IMR-90 (cell line): ENCODE results near the gene PLXDC2. TPM values are rescaled to one million over a fixed set of nuclear protein-coding genes. Genes with fewer than 3 reads are reported as not detected.
A peak's percentile ranks its signal among the peaks of the same experiment; 100 is the strongest.

Source experiments
- ATAC-seq: fragments of 200-7000 bp; cut with Tn5 transposase; 2 replicates; pipeline ENCODE4 v1.9.1; 2020; ENCODE audit warnings: low read depth, mild to moderate bottlenecking, moderate library complexity
- BruUV-seq: library from RNA; stranded (reverse); fragments of 400-500 nt; replicated peaks from 2 replicates; lab custom pipeline; 2021; lab: Mats Ljungman, UMichigan
- CTCF ChIA-PET: fragments of 300-600 bp; formaldehyde crosslinking; extraction: SDS; loops from one replicate; lab custom pipeline; 2021; ENCODE audit warnings: antibody characterized with exemption; lab: Yijun Ruan, JAX
- POLR2A ChIA-PET: fragments of 300-600 bp; sonication (Branson Sonifier 250); formaldehyde crosslinking; loops from one replicate; lab custom pipeline; 2022; ENCODE audit warnings: antibody characterized with exemption; ENCODE audit not compliant: unreplicated experiment; lab: Charles Lee
- DNase-seq: peaks from one replicate; pipeline ENCODE4 v3.0.0; 2013
- H2AFZ ChIP-seq: replicated peaks from 2 replicates; pipeline ENCODE3; 2013; ENCODE audit warnings: low read length, mild to moderate bottlenecking; ENCODE audit not compliant: poor library complexity
- H2AK5ac ChIP-seq: 2 replicates; pipeline ENCODE4 v1.6.1; 2013; ENCODE audit warnings: low read depth, low read length, inconsistent platforms
- H2AK9ac ChIP-seq: replicated peaks from 2 replicates; pipeline ENCODE3; 2013; ENCODE audit warnings: mild to moderate bottlenecking, low read depth, low read length, moderate library complexity; ENCODE audit not compliant: poor library complexity
- H2BK120ac ChIP-seq: 2 replicates; pipeline ENCODE4 v1.6.1; 2013; ENCODE audit warnings: low read depth, low read length, inconsistent platforms
- H2BK15ac ChIP-seq: 3 replicates; pipeline ENCODE4 v1.6.1; 2013; ENCODE audit warnings: low read depth, low read length, inconsistent platforms
- H2BK20ac ChIP-seq: 2 replicates; pipeline ENCODE4 v1.6.1; 2013; ENCODE audit warnings: low read depth, mild to moderate bottlenecking, inconsistent platforms, low read length, moderate library complexity
- H2BK5ac ChIP-seq: 2 replicates; pipeline ENCODE4 v1.6.1; 2013; ENCODE audit warnings: mild to moderate bottlenecking, low read depth, low read length, inconsistent platforms; ENCODE audit not compliant: poor library complexity, severe bottlenecking
- H3K14ac ChIP-seq: replicated peaks from 2 replicates; pipeline ENCODE4 v1.6.1; 2013; ENCODE audit warnings: low read depth, low read length, inconsistent platforms
- H3K18ac ChIP-seq: 2 replicates; pipeline ENCODE4 v1.6.1; 2013; ENCODE audit warnings: low read depth, low read length, control low read depth
- H3K23ac ChIP-seq: 2 replicates; pipeline ENCODE4 v1.6.1; 2013; ENCODE audit warnings: low read depth, low read length, inconsistent platforms
- H3K27ac ChIP-seq: 2 replicates; pipeline ENCODE4 v1.5.1; 2013; ENCODE audit warnings: mild to moderate bottlenecking, control low read depth, low read length; ENCODE audit not compliant: insufficient read depth
- H3K27me3 ChIP-seq: 2 replicates; pipeline ENCODE4 v1.6.1; 2013; ENCODE audit warnings: low read length; ENCODE audit not compliant: control insufficient read depth, insufficient read depth
- H3K36me3 ChIP-seq: 2 replicates; pipeline ENCODE4 v1.6.1; 2013; ENCODE audit warnings: low read length, mixed read lengths; ENCODE audit not compliant: control insufficient read depth, insufficient read depth
- H3K4ac ChIP-seq: 2 replicates; pipeline ENCODE4 v1.6.1; 2013; ENCODE audit warnings: low read depth, low read length, inconsistent platforms
- H3K4me1 ChIP-seq: 2 replicates; pipeline ENCODE4 v1.6.1; 2013; ENCODE audit warnings: low read length, mixed read lengths; ENCODE audit not compliant: control insufficient read depth, insufficient read depth
- H3K4me2 ChIP-seq: 2 replicates; pipeline ENCODE4 v1.6.1; 2013; ENCODE audit warnings: low read depth, mild to moderate bottlenecking, control low read depth, low read length, moderate library complexity
- H3K4me3 ChIP-seq: 2 replicates; pipeline ENCODE4 v1.5.1; 2013; ENCODE audit warnings: low read depth, mild to moderate bottlenecking, control low read depth, low read length, moderate library complexity; ENCODE audit not compliant: insufficient read depth
- H3K56ac ChIP-seq: 2 replicates; pipeline ENCODE4 v1.6.1; 2013; ENCODE audit warnings: low read length, inconsistent platforms; ENCODE audit not compliant: insufficient read depth; ENCODE audit errors: extremely low read depth
- H3K79me1 ChIP-seq, 2 experiments: 2 replicates each; pipeline ENCODE4 v1.6.1; 2013; ENCODE audit warnings: low read length in 2 of 2, inconsistent platforms in 1 of 2, low read depth in 1 of 2
- H3K9ac ChIP-seq: 2 replicates; pipeline ENCODE4 v1.6.1; 2013; ENCODE audit warnings: low read depth, low read length, control low read depth
- H3K9me1 ChIP-seq: 2 replicates; pipeline ENCODE4 v1.6.1; 2013; ENCODE audit warnings: low read length, inconsistent platforms; ENCODE audit not compliant: insufficient read depth
- H3K9me3 ChIP-seq: 2 replicates; pipeline ENCODE4 v1.6.1; 2013; ENCODE audit warnings: low read length; ENCODE audit not compliant: control insufficient read depth, insufficient read depth
- H4K20me1 ChIP-seq: 2 replicates; pipeline ENCODE4 v1.6.1; 2013; ENCODE audit warnings: low read length, inconsistent platforms; ENCODE audit not compliant: insufficient read depth
- H4K5ac ChIP-seq: 2 replicates; pipeline ENCODE4 v1.6.1; 2013; ENCODE audit warnings: mild to moderate bottlenecking, low read depth, low read length, control low read depth
- H4K8ac ChIP-seq, 2 experiments: 2 replicates each; pipeline ENCODE4 v1.6.1; 2013; ENCODE audit warnings: low read depth in 2 of 2, low read length in 2 of 2, control low read depth in 1 of 2, inconsistent platforms in 1 of 2
- H4K91ac ChIP-seq: 2 replicates; pipeline ENCODE4 v1.6.1; 2013; ENCODE audit warnings: low read depth, low read length, inconsistent platforms; ENCODE audit not compliant: insufficient read depth
- BHLHE40 ChIP-seq: fragments of 150-350 bp; IDR thresholded peaks from 2 replicates; pipeline ENCODE4 v1.6.1; 2016; ENCODE audit warnings: mild to moderate bottlenecking, low read depth, low read length
- CEBPB ChIP-seq: IDR thresholded peaks from 2 replicates; pipeline ENCODE4 v1.6.1; 2012; ENCODE audit warnings: low read depth, low read length, improper control_type of control experiment
- CHD1 ChIP-seq: IDR thresholded peaks from 2 replicates; pipeline ENCODE4 v1.6.1; 2012; ENCODE audit warnings: low read depth, low read length, improper control_type of control experiment
- CTCF ChIP-seq: conservative IDR thresholded peaks from 2 replicates; pipeline ENCODE4 v1.5.1; 2012; ENCODE audit warnings: mild to moderate bottlenecking, low read depth, low read length, improper control_type of control experiment
- ELK1 ChIP-seq: fragments of 150-350 bp; IDR thresholded peaks from 2 replicates; pipeline ENCODE4 v1.6.1; 2016; ENCODE audit warnings: low read depth, mild to moderate bottlenecking, low read length, moderate library complexity, borderline replicate concordance
- FOS ChIP-seq: fragments of 150-350 bp; IDR thresholded peaks from 2 replicates; pipeline ENCODE4 v1.6.1; 2016; ENCODE audit warnings: low read depth, low read length
- MAFK ChIP-seq: IDR thresholded peaks from 2 replicates; pipeline ENCODE4 v1.6.1; 2012; ENCODE audit warnings: low read depth, low read length, improper control_type of control experiment
- MAZ ChIP-seq: IDR thresholded peaks from 2 replicates; pipeline ENCODE4 v1.6.1; 2012; ENCODE audit warnings: low read depth, mild to moderate bottlenecking, low read length, improper control_type of control experiment, moderate library complexity, borderline replicate concordance
- MXI1 ChIP-seq: IDR thresholded peaks from 2 replicates; pipeline ENCODE4 v1.6.1; 2012; ENCODE audit warnings: low read depth, mild to moderate bottlenecking, low read length, moderate library complexity, borderline replicate concordance
- NFE2L2 ChIP-seq: fragments of 150-350 bp; IDR thresholded peaks from 2 replicates; pipeline ENCODE4 v1.6.1; 2016; ENCODE audit warnings: low read depth, mild to moderate bottlenecking, low read length
- POLR2A ChIP-seq: IDR thresholded peaks from 2 replicates; pipeline ENCODE4 v1.6.1; 2012; ENCODE audit warnings: mild to moderate bottlenecking, low read depth, low read length
- RAD21 ChIP-seq: IDR thresholded peaks from 2 replicates; pipeline ENCODE4 v1.6.1; 2012; ENCODE audit warnings: low read length, improper control_type of control experiment
- RCOR1 ChIP-seq: IDR thresholded peaks from 2 replicates; pipeline ENCODE4 v1.6.1; 2012; ENCODE audit warnings: mild to moderate bottlenecking, low read length, improper control_type of control experiment; ENCODE audit not compliant: insufficient replicate concordance
- RFX5 ChIP-seq: IDR thresholded peaks from 2 replicates; pipeline ENCODE4 v1.8.0; 2012; ENCODE audit warnings: low read depth, mild to moderate bottlenecking, low read length, moderate library complexity
- SMC3 ChIP-seq: fragments of 150-350 bp; IDR thresholded peaks from 2 replicates; pipeline ENCODE4 v1.6.1; 2016; ENCODE audit warnings: low read depth, mild to moderate bottlenecking, antibody characterized with exemption, low read length, moderate library complexity
- USF2 ChIP-seq: fragments of 150-350 bp; IDR thresholded peaks from 2 replicates; pipeline ENCODE4 v1.6.1; 2017; ENCODE audit warnings: mild to moderate bottlenecking, antibody characterized with exemption, low read length, low read depth
- WGBS, 2 experiments: methylation state at CpG; one replicate each; pipeline versions ENCODE4 v1.1.5 to v1.1.7; 2013; ENCODE audit warnings: missing lambda C conversion rate in 2 of 2; ENCODE audit not compliant: insufficient read length in 1 of 2; ENCODE audit errors: extremely low coverage in 2 of 2; 5-methylcytosine and 5-hydroxymethylcytosine counted together
- dilution Hi-C: fragments of 300-500 bp; cut with HindIII; formaldehyde crosslinking; loops from one replicate; pipeline ENCODE4 v1.14.3; 2018; ENCODE audit warnings: low sequenced_read_pairs; ENCODE audit not compliant: unreplicated experiment
- in situ Hi-C: fragments of 300-500 bp; cut with MboI; formaldehyde crosslinking; loops from 3 replicates; pipeline ENCODE4 v1.14.3; 2019; ENCODE audit warnings: low sequenced_read_pairs, inconsistent platforms, mixed read lengths
- intact Hi-C: fragments of 100-400 bp; cut with micrococcal nuclease; formaldehyde crosslinking; loops from 2 replicates; pipeline ENCODE4 v1.10.0; 2022
- polyA plus RNA-seq, 3 experiments: library from polyadenylated mRNA; depleted of rRNA; stranded (reverse); fragments of >200 nt; gene quantifications; 2 replicates each; pipeline ENCODE4 v1.2.3, GENCODE V29; 2012; ENCODE audit warnings: low replicate concordance in 1 of 3
- total RNA-seq: library from RNA; depleted of rRNA; stranded (reverse); fragments of >200 nt; gene quantifications from 2 replicates; pipeline ENCODE4 v1.2.3, GENCODE V29; 2012

Gene PLXDC2
- total and polyA plus RNA-seq, 2 of the 4 experiments (the other 2 are of a cell fraction), result 3.2 to 6.1 TPM

GRCh38 chr10:19833170-19833824 is 17.1 kb downstream of the PLXDC2 start:
- dilution Hi-C loops (no loop called here), in situ Hi-C loops (no loop called here), intact Hi-C loops (no loop called here)
- no peak overlapping the region for H2BK15ac ChIP-seq
- no peak overlapping the region for H3K18ac ChIP-seq
- H3K9ac ChIP-seq, result no peak overlapping the region
- H3K4me3 ChIP-seq, result no peak overlapping the region
- no peak overlapping the region for H2AK9ac ChIP-seq
- H4K20me1 ChIP-seq, result no peaks in the 10 kb centered on the region
- CTCF ChIA-PET, result no interaction called here
- H3K4ac ChIP-seq, result no peak overlapping the region
- no peak overlapping the region for H2BK20ac ChIP-seq
- no peak overlapping the region for H3K27ac ChIP-seq
- no peak overlapping the region for H4K8ac ChIP-seq
- H3K56ac ChIP-seq, result no peak overlapping the region
- no TSS peak for BruUV-seq
- POLR2A ChIA-PET, result no interaction called here
- no CpG with 5 or more reads among the region's 8 CpGs for WGBS, 2 experiments
- TF ChIP-seq MAFK (0 out of 2 replicates have a peak, but pooled peaks have one; percentile 33), RFX5 (no peak), POLR2A (no peak), ELK1 (no peak), USF2 (no peak), MXI1 (no peak), RAD21 (no peak), CTCF (no peak), RCOR1 (no peak), SMC3 (no peak), BHLHE40 (no peak), CEBPB (no peak), FOS (no peak), NFE2L2 (peak; percentile 20; the same call in 1 of the 2 replicates), MAZ (no peak), CHD1 (no peak)
- H3K4me1 ChIP-seq, result peaks cover 2% of the 10 kb centered on the region; the same call in 1 of the 2 replicates
- no peak overlapping the region for H4K5ac ChIP-seq
- H3K9me1 ChIP-seq, result no peaks in the 10 kb centered on the region
- no peaks in the 10 kb centered on the region for H3K36me3 ChIP-seq
- H2AK5ac ChIP-seq, result no peak overlapping the region
- H4K91ac ChIP-seq, result no peak overlapping the region
- no peak overlapping the region for H2BK120ac ChIP-seq
- no peak overlapping the region for H2BK5ac ChIP-seq
- H3K79me1 ChIP-seq, result no peaks in the 10 kb centered on the region
- ATAC-seq (no peak), DNase-seq (no peak)
- no peak overlapping the region for H3K4me2 ChIP-seq
- H3K9me3 ChIP-seq, result no peaks in the 10 kb centered on the region
- H3K27me3 ChIP-seq, result no peaks in the 10 kb centered on the region
- no peak overlapping the region for H3K23ac ChIP-seq
- H2AFZ ChIP-seq, result no peak overlapping the region
- H3K14ac ChIP-seq, result no peak overlapping the region
